K562 (cell line): ENCODE data around the gene SIMC1. TPM values are rescaled to one million over a fixed set of nuclear protein-coding genes. Genes with fewer than 3 reads are reported as not detected.

Experiments
- ATAC-seq: fragments of 200-7000 bp; cut with Tn5 transposase; 3 replicates; pipeline ENCODE4 v1.9.1; 2020; ENCODE audit warnings: moderate library complexity
- BruUV-seq: library from RNA; stranded (reverse); fragments of 400-500 nt; replicated peaks from 2 replicates; lab custom pipeline; 2021; lab: Mats Ljungman, UMichigan
- CTCF ChIA-PET: fragments of 300-600 bp; formaldehyde crosslinking; extraction: SDS; loops from one replicate; lab custom pipeline; 2021; ENCODE audit warnings: low intra/inter-chr PET ratio; lab: Yijun Ruan, JAX
- POLR2A ChIA-PET: fragments of 300-600, 350-650 bp; sonication (Branson Sonifier 250); formaldehyde crosslinking; extraction: SDS; loops from one replicate; lab custom pipeline; 2021; ENCODE audit warnings: antibody characterized with exemption, inconsistent platforms; lab: Yijun Ruan, JAX
- DNase-seq, 4 experiments: peaks; one replicate each; pipeline versions ENCODE4 v3.0.0 to v3.0.0-alpha.2; 2011 to 2018; ENCODE audit warnings: low spot score in 3 of 4, mixed read lengths in 3 of 4; ENCODE audit errors: extremely low read depth in 1 of 4
- FAIRE-seq: peaks from 2 replicates; lab custom pipeline; 2011; peaks lifted over from hg19 to GRCh38; lab: Jason Lieb, UNC
- H2AFZ ChIP-seq: 2 replicates; pipeline ENCODE4 v1.6.0; 2011; ENCODE audit warnings: low read depth, low read length, control low read depth, inconsistent platforms
- H3K27ac ChIP-seq: fragments of 200-600 bp; 3 replicates; pipeline ENCODE4 v1.8.0; 2011; ENCODE audit warnings: low read depth, mild to moderate bottlenecking, control low read depth, inconsistent platforms, low read length, moderate library complexity, mixed read lengths; ENCODE audit errors: extremely low read depth
- H3K27me3 ChIP-seq, 2 experiments: fragments of 300-600 bp in 1 of 2; 2 replicates in 1 of 2; 3 replicates in 1 of 2; pipeline versions ENCODE4 v1.6.0 to v1.8.0; 2011; ENCODE audit warnings: inconsistent platforms in 2 of 2, low read length in 2 of 2, mild to moderate bottlenecking in 1 of 2, mixed read lengths in 1 of 2, moderate library complexity in 1 of 2; ENCODE audit not compliant: control insufficient read depth in 2 of 2, insufficient read depth in 2 of 2
- H3K36me3 ChIP-seq: fragments of 300-600 bp; 3 replicates; pipeline ENCODE4 v1.8.0; 2011; ENCODE audit warnings: mild to moderate bottlenecking, low read length, inconsistent platforms; ENCODE audit not compliant: control insufficient read depth, insufficient read depth
- H3K4me1 ChIP-seq, 2 experiments: fragments of 200-600 bp in 1 of 2; replicated peaks in 1 of 2; 2 replicates in 1 of 2; 3 replicates in 1 of 2; pipeline versions ENCODE4 v1.5.1 to v1.8.0; 2011; ENCODE audit warnings: inconsistent platforms in 2 of 2, low read length in 2 of 2, mild to moderate bottlenecking in 1 of 2, mixed read lengths in 1 of 2, moderate library complexity in 1 of 2; ENCODE audit not compliant: control insufficient read depth in 2 of 2, insufficient read depth in 2 of 2
- H3K4me2 ChIP-seq: 2 replicates; pipeline ENCODE4 v1.6.1; 2011; ENCODE audit warnings: low read length, control low read depth, inconsistent platforms, mixed read lengths; ENCODE audit not compliant: insufficient read depth
- H3K4me3 ChIP-seq: fragments of 200-600 bp; sonication (generic), shearing (Covaris generic); 2 replicates; pipeline ENCODE4 v1.5.1; 2016; ENCODE audit warnings: control low read depth, inconsistent platforms
- H3K79me2 ChIP-seq: fragments of 200-600 bp; 3 replicates; pipeline ENCODE4 v1.8.0; 2011; ENCODE audit warnings: low read length, inconsistent platforms; ENCODE audit not compliant: control insufficient read depth, insufficient read depth
- H3K9ac ChIP-seq, 2 experiments: 2 replicates each; pipeline versions ENCODE4 v1.6.0 to v1.6.1; 2011; ENCODE audit warnings: low read depth in 2 of 2, low read length in 2 of 2, control low read depth in 1 of 2, inconsistent platforms in 1 of 2, mild to moderate bottlenecking in 1 of 2, mixed read lengths in 1 of 2; ENCODE audit not compliant: insufficient read depth in 1 of 2
- H3K9me1 ChIP-seq: one replicate; pipeline ENCODE4 v1.6.0; 2011; ENCODE audit warnings: inconsistent platforms, mild to moderate bottlenecking, low read length, moderate library complexity; ENCODE audit not compliant: control insufficient read depth, insufficient read depth
- H3K9me3 ChIP-seq: replicated peaks from 2 replicates; pipeline ENCODE4 v1.5.1; 2011; ENCODE audit warnings: low read depth, low read length, inconsistent platforms; ENCODE audit not compliant: control insufficient read depth, insufficient read depth
- H4K20me1 ChIP-seq: replicated peaks from 2 replicates; pipeline ENCODE4 v1.6.1; 2011; ENCODE audit warnings: low read length, inconsistent platforms, mixed read lengths; ENCODE audit not compliant: control insufficient read depth, insufficient read depth
- BCLAF1 ChIP-seq, 2 experiments: fragments of 450-650 bp in 1 of 2; IDR thresholded peaks; 2 replicates each; pipeline ENCODE4 v1.6.1; 2011 to 2017; ENCODE audit warnings: low read depth in 2 of 2, antibody characterized with exemption in 1 of 2, borderline replicate concordance in 1 of 2, low read length in 1 of 2, mild to moderate bottlenecking in 1 of 2, mixed read lengths in 1 of 2; ENCODE audit not compliant: control insufficient read depth in 1 of 2
- CHCHD3 ChIP-seq: fragments of 250-450 bp; sonication (Bioruptor Pico); IDR thresholded peaks from 2 replicates; pipeline ENCODE4 v2.1.2; 2022; ENCODE audit warnings: mild to moderate bottlenecking
- DIDO1 ChIP-seq: fragments of 450-650 bp; IDR thresholded peaks from 2 replicates; pipeline ENCODE4 v1.6.1; 2016; ENCODE audit warnings: low read depth, missing biosample characterization, missing genetic modification characterization
- GTF3C2 ChIP-seq: IDR thresholded peaks from 3 replicates; pipeline ENCODE4 v1.6.1; 2011; ENCODE audit warnings: borderline replicate concordance, mild to moderate bottlenecking, moderate library complexity; ENCODE audit not compliant: insufficient read length; ENCODE audit errors: extremely low read depth
- POLR2B ChIP-seq: fragments of 450-650 bp; IDR thresholded peaks from 2 replicates; pipeline ENCODE4 v1.6.1; 2018; ENCODE audit warnings: low read depth; ENCODE audit not compliant: partially characterized antibody
- PRPF4 ChIP-seq: fragments of 200-400 bp; formaldehyde crosslinking; IDR thresholded peaks from one replicate; pipeline ENCODE4 v1.6.1; 2017; ENCODE audit warnings: low read length, low read depth, mild to moderate bottlenecking; ENCODE audit not compliant: insufficient read depth, poor library complexity, severe bottlenecking
- SMAD4 ChIP-seq: fragments of 250-450 bp; sonication (Bioruptor Pico); conservative IDR thresholded peaks from 2 replicates; pipeline ENCODE4 v1.8.0; 2021; ENCODE audit warnings: inconsistent platforms, mild to moderate bottlenecking, moderate library complexity
- ZC3H4 ChIP-seq: sonication (generic); formaldehyde crosslinking; IDR thresholded peaks from 2 replicates; pipeline ENCODE4 v1.9.0; 2021; ENCODE audit warnings: missing genetic modification reagents, borderline replicate concordance
- ZKSCAN8 ChIP-seq: fragments of 200-800 bp; sonication (Bioruptor generic); IDR thresholded peaks from 2 replicates; pipeline ENCODE4 v1.6.1; 2016; ENCODE audit warnings: missing genetic modification characterization, missing compliant biosample characterization
- ZNF277 ChIP-seq: fragments of 250-450 bp; sonication (Bioruptor Pico); IDR thresholded peaks from 2 replicates; pipeline ENCODE4 v1.8.0; 2022; ENCODE audit warnings: inconsistent platforms, mild to moderate bottlenecking, moderate library complexity, borderline replicate concordance
- WGBS: fragments of 100-300 bp; shearing (Covaris generic); methylation state at CpG from one replicate; pipeline ENCODE4 v1.1.6; 2016; ENCODE audit warnings: low coverage, mixed read lengths; ENCODE audit not compliant: insufficient coverage; ENCODE audit errors: missing lambda C conversion rate; 5-methylcytosine and 5-hydroxymethylcytosine counted together
- in situ Hi-C: fragments of 300-500 bp; cut with MboI; formaldehyde crosslinking; loops from 4 replicates; pipeline ENCODE4 v1.15.0; 2018; ENCODE audit warnings: inconsistent platforms, mixed read lengths
- intact Hi-C: fragments of 100-400 bp; cut with micrococcal nuclease; formaldehyde crosslinking; loops from 2 replicates; pipeline ENCODE4 v1.14.2; 2022
- polyA plus RNA-seq, 8 experiments: library from polyadenylated mRNA; depleted of rRNA in 4 of 8; stranded (reverse) in 5 of 8; unstranded in 3 of 8; fragments of >200 nt; fragmentation: Nextera tagmentation in 2 of 8; fragmentation: Illumina TruSeq in 1 of 8; extraction: Ambion mirVana in 2 of 8; extraction: Trizol in 1 of 8; gene quantifications; 2 replicates each; pipeline versions ENCODE4 v1.2.1 to v1.2.3, GENCODE V29; 2011 to 2014; ENCODE audit warnings: inconsistent platforms in 1 of 8, missing spikeins in 1 of 8
- total RNA-seq, 7 experiments: library from RNA; depleted of rRNA in 6 of 7; stranded (reverse); fragments of >200 nt in 6 of 7; fragmentation: Illumina TruSeq in 2 of 7; extraction: Trizol in 2 of 7; gene quantifications; 2 replicates each; pipeline versions ENCODE4 v1.2.1 to v1.2.3, GENCODE V29; 2011 to 2021; ENCODE audit warnings: low replicate concordance in 1 of 7

Gene SIMC1
- total and polyA plus RNA-seq, 9 of the 15 experiments (the other 6 are each of a cell fraction or from before 2014, with no cell fraction given), result 7.2 to 36.3 (median 14.7) TPM

- in situ Hi-C loops (no loop called here), intact Hi-C loops (no loop called here)
- POLR2A ChIA-PET, result no interaction called here
- no peaks in the 10 kb centered on the region for H3K9me1 ChIP-seq
- 53% methylated on average over 7 of the region's 7 CpGs for WGBS
- H2AFZ ChIP-seq, result no peak overlapping the region
- CTCF ChIA-PET, result no interaction called here
- no peak for DNase-seq
- no peak overlapping the region for H3K4me2 ChIP-seq
- no peaks in the 10 kb centered on the region for H3K36me3 ChIP-seq
- H4K20me1 ChIP-seq, result no peaks in the 10 kb centered on the region
- FAIRE-seq, result no peak
- H3K27me3 ChIP-seq, result no peaks in the 10 kb centered on the region
- no peak overlapping the region for H3K9ac ChIP-seq
- no peak for ATAC-seq
- no peaks in the 10 kb centered on the region for H3K9me3 ChIP-seq
- no peak overlapping the region for H3K27ac ChIP-seq
- no TSS peak for BruUV-seq
- no peak overlapping the region for H3K4me3 ChIP-seq
- peaks cover 15 to 26% of the 10 kb centered on the region in 2 experiments for H3K4me1 ChIP-seq
- peaks cover 1% of the 10 kb centered on the region; the same call in 1 of the 3 replicates for H3K79me2 ChIP-seq
- no peak for TF ChIP-seq ZC3H4 (CRISPR knock-in tag)
- no peak for TF ChIP-seq ZNF277 (CRISPR knock-in tag)
- TF ChIP-seq POLR2B, result no peak
- no peak for TF ChIP-seq ZKSCAN8
- no peak for TF ChIP-seq PRPF4
- no peak for TF ChIP-seq GTF3C2
- no peak for TF ChIP-seq BCLAF1 (IDR thresholded peaks at IDR 0.05; ENCODE audit: borderline replicate concordance in 1 of 2, control insufficient read depth in 1 of 2, low read depth in 2 of 2, low read length in 1 of 2)
- no peak for TF ChIP-seq CHCHD3 (CRISPR knock-in tag)
- TF ChIP-seq SMAD4 (CRISPR knock-in tag), result no peak
- TF ChIP-seq DIDO1 (tag), result no peak
Measured at GRCh38 chr5:176189857-176190256, 48.4 kb upstream of the SIMC1 start.
